DND-41 (cell line): ENCODE measurements around the gene TMEM44.

Source experiments
- ATAC-seq: fragments of 200-7000 bp; cut with Tn5 transposase; 3 replicates; pipeline ENCODE4 v1.9.1; 2021; ENCODE audit warnings: low read depth; ENCODE audit not compliant: insufficient read depth
- DNase-seq: peaks from one replicate; pipeline ENCODE4 v3.0.0-alpha.2; 2020
- H2AFZ ChIP-seq: 2 replicates; pipeline ENCODE4 v1.6.0; 2012; ENCODE audit warnings: low read depth, low read length
- H3K27ac ChIP-seq: 2 replicates; pipeline ENCODE4 v1.5.1; 2012; ENCODE audit warnings: low read length, inconsistent platforms
- H3K27me3 ChIP-seq: fragments of 200-600 bp; sonication (generic); 2 replicates; pipeline ENCODE4 v1.6.0; 2012; ENCODE audit warnings: low read length, mild to moderate bottlenecking, inconsistent platforms; ENCODE audit not compliant: insufficient read depth, poor library complexity
- H3K36me3 ChIP-seq: 2 replicates; pipeline ENCODE4 v1.5.1; 2012; ENCODE audit warnings: low read length, inconsistent platforms; ENCODE audit not compliant: insufficient read depth
- H3K4me1 ChIP-seq: 2 replicates; pipeline ENCODE4 v1.5.1; 2012; ENCODE audit warnings: mild to moderate bottlenecking, low read length; ENCODE audit not compliant: insufficient read depth
- H3K4me2 ChIP-seq: 2 replicates; pipeline ENCODE4 v1.6.0; 2012; ENCODE audit warnings: mild to moderate bottlenecking, moderate library complexity, low read length, inconsistent platforms; ENCODE audit not compliant: insufficient read depth
- H3K4me3 ChIP-seq, 2 experiments: fragments of 200-600 bp in 1 of 2; shearing (Covaris generic) in 1 of 2; 2 replicates each; pipeline ENCODE4 v1.5.1; 2012 to 2016; ENCODE audit warnings: inconsistent platforms in 2 of 2, low read length in 2 of 2, mild to moderate bottlenecking in 2 of 2, low read depth in 1 of 2, moderate library complexity in 1 of 2
- H3K79me2 ChIP-seq: 2 replicates; pipeline ENCODE4 v1.6.0; 2012; ENCODE audit warnings: low read length, inconsistent platforms; ENCODE audit not compliant: insufficient read depth
- H3K9ac ChIP-seq: 2 replicates; pipeline ENCODE4 v1.6.0; 2012; ENCODE audit warnings: low read depth, mild to moderate bottlenecking, inconsistent platforms, low read length, moderate library complexity
- H3K9me3 ChIP-seq: 2 replicates; pipeline ENCODE4 v1.5.1; 2012; ENCODE audit warnings: low read length, moderate library complexity, mild to moderate bottlenecking, inconsistent platforms; ENCODE audit not compliant: insufficient read depth, severe bottlenecking
- H4K20me1 ChIP-seq: 2 replicates; pipeline ENCODE4 v1.6.0; 2012; ENCODE audit warnings: low read length; ENCODE audit not compliant: insufficient read depth
- CTCF ChIP-seq: IDR thresholded peaks from 2 replicates; pipeline ENCODE4 v1.5.1; 2012; ENCODE audit warnings: borderline replicate concordance, low read length, moderate library complexity, mild to moderate bottlenecking; ENCODE audit not compliant: poor library complexity, severe bottlenecking; ENCODE audit errors: extremely low read depth
- EZH2 ChIP-seq: IDR thresholded peaks from 3 replicates; pipeline ENCODE4 v1.6.1; 2012; ENCODE audit warnings: borderline replicate concordance, low read depth, mild to moderate bottlenecking, moderate library complexity, low read length, inconsistent platforms; ENCODE audit not compliant: severe bottlenecking

TMEM44 gene

GRCh38 chr3:194675081-194675640 is 41.9 kb upstream of the TMEM44 start:
- Histone ChIP-seq H4K20me1 (peaks cover 8% of the 10 kb centered on the region; the same call in 1 of the 2 replicates), H3K79me2 (peaks cover 19% of the 10 kb centered on the region), H3K4me3 (no peak overlapping the region), H3K36me3 (no peaks in the 10 kb centered on the region; the same call in 1 of the 2 replicates), H3K27me3 (no peaks in the 10 kb centered on the region), H3K4me2 (no peak overlapping the region), H3K4me1 (peaks cover 19% of the 10 kb centered on the region), H3K9me3 (no peaks in the 10 kb centered on the region), H3K9ac (no peak overlapping the region), H2AFZ (no peak overlapping the region), H3K27ac (no peak overlapping the region)
- TF ChIP-seq EZH2: no peak
- no peak for TF ChIP-seq CTCF
- ATAC-seq (no peak), DNase-seq (no peak)

- Histone ChIP-seq H4K20me1 (peaks cover 14% of the 10 kb centered on the region), H3K27me3 (no peaks in the 10 kb centered on the region), H3K36me3 (peaks cover 13% of the 10 kb centered on the region), H3K27ac (no peak overlapping the region), H3K4me3 (no peak overlapping the region), H3K9ac (no peak overlapping the region), H3K4me2 (no peak overlapping the region), H2AFZ (no peak overlapping the region), H3K79me2 (peaks cover 33% of the 10 kb centered on the region), H3K9me3 (no peaks in the 10 kb centered on the region), H3K4me1 (peaks cover 24% of the 10 kb centered on the region)
- TF ChIP-seq CTCF: no peak
- TF ChIP-seq EZH2: no peak
- DNase-seq (no peak), ATAC-seq (no peak)
Observed at GRCh38 chr3:194673761-194674160, 40.5 kb upstream of the TMEM44 start.

DNA sequence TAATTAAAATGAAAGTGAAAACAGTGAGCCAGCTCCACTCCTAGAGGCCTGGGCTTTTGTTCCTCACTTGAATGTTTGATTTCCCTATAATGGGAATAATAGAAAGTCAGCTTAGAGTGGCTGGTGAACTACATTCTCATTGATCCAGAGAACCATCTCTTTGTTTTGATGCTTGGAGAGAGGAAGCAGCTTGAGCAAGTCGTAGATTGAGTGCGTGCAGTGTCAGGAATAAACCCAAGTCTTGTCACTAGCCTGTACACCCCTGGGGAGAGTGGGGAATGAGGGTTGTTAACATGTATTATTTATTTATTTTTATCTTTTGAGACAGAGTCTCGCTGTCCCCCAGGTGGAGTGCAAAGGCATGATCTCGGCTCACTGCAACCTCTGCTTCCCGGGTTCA is 39.7 kb upstream of the TMEM44 start:
- H3K36me3 ChIP-seq: peaks cover 18% of the 10 kb centered on the region
- peak overlapping the region; percentile 99 for H3K4me2 ChIP-seq
- DNase-seq: no peak
- peak overlapping the region; percentile 65 for H3K9ac ChIP-seq
- H3K27me3 ChIP-seq: no peaks in the 10 kb centered on the region
- H3K9me3 ChIP-seq: no peaks in the 10 kb centered on the region
- ATAC-seq: no peak
- peak overlapping the region; percentile 92 for H2AFZ ChIP-seq
- H3K4me1 ChIP-seq: peaks cover 24% of the 10 kb centered on the region
- H4K20me1 ChIP-seq: peaks cover 14% of the 10 kb centered on the region
- TF ChIP-seq CTCF: no peak
- no peak for TF ChIP-seq EZH2
- peak overlapping the region; percentile 93; the same call in 1 of the 2 replicates for H3K27ac ChIP-seq
- H3K4me3 ChIP-seq: peak overlapping the region; percentile 64 to 68; a peak in 3 of 4 replicates
- peaks cover 42% of the 10 kb centered on the region for H3K79me2 ChIP-seq
